ENCODE data around the gene C1QTNF8.

DNA sequence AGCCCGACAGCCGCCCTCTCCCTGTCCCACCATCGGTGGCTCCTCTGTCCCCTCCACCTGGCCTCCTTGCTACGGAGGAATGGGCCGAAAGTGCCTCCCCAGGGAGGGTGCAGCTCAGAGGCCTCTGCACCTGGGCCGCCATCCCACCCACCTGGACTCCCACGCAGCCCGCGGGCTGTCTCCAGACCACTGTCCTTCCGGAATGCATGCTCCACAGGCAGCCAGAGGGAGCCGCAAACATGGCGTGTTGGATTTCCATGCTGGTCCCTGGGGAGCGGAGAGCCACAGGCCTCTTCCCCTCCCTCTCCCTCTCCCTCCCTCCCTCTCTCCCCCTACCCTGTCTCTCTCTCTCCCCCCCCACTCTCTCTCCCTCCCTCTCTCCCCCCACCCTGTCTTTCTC is 20.5 kb downstream of the C1QTNF8 start:
- TF ChIP-seq CTCF (optimal IDR thresholded peaks at IDR 0.05 in 1 of 3, IDR thresholded peaks at IDR 0.05 in 1 of 3, conservative IDR thresholded peaks at IDR 0.05 in 1 of 3; ENCODE audit: extremely low read depth in 1 of 3, insufficient read depth in 2 of 3, low read length in 3 of 3): no peak
- no peak for TF ChIP-seq EZH2 (IDR thresholded peaks at IDR 0.05; ENCODE audit: low read length)
